Heart left ventricle (tissue), 16 donors: ENCODE results near the gene PIK3CA. TPM values are rescaled to one million over a fixed set of nuclear protein-coding genes. Genes with fewer than 3 reads are reported as not detected.
"Not testable (repeated sequence)": the region's sequence is repeated elsewhere in the genome, so short reads cannot be mapped to it uniquely, and the experiment has no call there.

ENCODE experiments used
- ATAC-seq, 4 donors: fragments of 200-7000 bp; cut with Tn5 transposase; one replicate each; pipeline ENCODE4 v1.9.1; 2020 to 2022; ENCODE audit warnings: moderate library complexity in 4 of 4, mild to moderate bottlenecking in 3 of 4, moderate number of reproducible peaks in 1 of 4
- DNase-seq, 5 donors: peaks; one replicate each; pipeline ENCODE4 v3.0.0-alpha.2; 2020
- H3K27ac ChIP-seq, 12 donors: fragments of 200-600 bp; sonication (generic) in 4 of 12; one replicate each; pipeline versions ENCODE4 v1.5.0 to v1.8.0; 2016 to 2022; ENCODE audit warnings: mild to moderate bottlenecking in 2 of 12
- H3K27me3 ChIP-seq, 9 donors: fragments of 200-600 bp; sonication (generic) in 2 of 9; one replicate each; pipeline versions ENCODE4 v1.5.1 to v1.8.0; 2016 to 2022; ENCODE audit warnings: mild to moderate bottlenecking in 3 of 9
- H3K36me3 ChIP-seq, 9 donors: fragments of 200-600 bp; sonication (generic) in 2 of 9; one replicate each; pipeline versions ENCODE4 v1.5.0 to v1.8.0; 2018 to 2022; ENCODE audit warnings: mild to moderate bottlenecking in 2 of 9
- H3K4me1 ChIP-seq, 12 donors: fragments of 200-600 bp; sonication (generic) in 4 of 12; one replicate each; pipeline versions ENCODE4 v1.5.0 to v1.8.0; 2016 to 2022; ENCODE audit warnings: mild to moderate bottlenecking in 3 of 12
- H3K4me3 ChIP-seq, 12 donors: fragments of 200-600 bp; sonication (generic) in 4 of 12; one replicate each; pipeline versions ENCODE4 v1.5.0 to v1.8.0; 2017 to 2022; ENCODE audit warnings: mild to moderate bottlenecking in 9 of 12, moderate library complexity in 4 of 12
- H3K9me3 ChIP-seq, 12 donors: fragments of 200-600 bp; sonication (generic) in 4 of 12; one replicate each; pipeline versions ENCODE4 v1.5.0 to v1.8.0; 2016 to 2022; ENCODE audit warnings: mild to moderate bottlenecking in 1 of 12
- POLR2A ChIP-seq, 2 donors: fragments of 450-650 bp; IDR thresholded peaks; one replicate each; pipeline ENCODE4 v1.6.1; 2017; ENCODE audit warnings: antibody characterized with exemption in 2 of 2, mild to moderate bottlenecking in 2 of 2, moderate library complexity in 2 of 2
- WGBS, 4 donors: extraction: QIAGEN DNeasy Blood & Tissue Kit in 2 of 4; methylation state at CpG; one replicate each; pipeline versions ENCODE4 v1.1.5 to v1.1.7; 2013 to 2018; 5-methylcytosine and 5-hydroxymethylcytosine counted together
- intact Hi-C, 10 donors: fragments of 100-400 bp; cut with DNase I; formaldehyde crosslinking; loops; one replicate each; pipeline versions ENCODE4 v1.11.1 to v1.14.2; 2022
- polyA plus RNA-seq, 2 donors: library from polyadenylated mRNA; stranded (reverse); fragments of 200-250 nt; gene quantifications; one replicate each; pipeline ENCODE4 v1.2.3, GENCODE V29; 2013
- total RNA-seq, 9 donors: library from RNA; depleted of rRNA in 2 of 9; stranded (reverse); fragments of >200 nt in 2 of 9; fragmentation: NEBNext Ultra II Directional in 3 of 9; extraction: Animal tissue kit (Norgen Biotek cat#: 25700) in 3 of 9; gene quantifications; one replicate each; pipeline versions ENCODE4 v1.1.0 to v1.2.4, GENCODE V29; 2016 to 2023
- TF ChIP-seq, protein P1 (sequence below), 12 donors: fragments of 200-600 bp; sonication (generic) in 4 of 12; IDR thresholded peaks; one replicate each; pipeline versions ENCODE4 v1.5.0 to v1.8.0; 2018 to 2022; ENCODE audit warnings: antibody characterized with exemption in 12 of 12, mild to moderate bottlenecking in 5 of 12
- donor health status: ischemic (EF 13 %, LVEDD 7.1; RV severe dilation, severe dysfunction).
- donor health status: healthy with polysubstance abuse.
- donor health status: DM: no; HTN: yes; CAD: no.
- donor health status: DM: no; HTN: no; CAD: no.
- donor health status: ischemic (EF 25% LVEDD 6.9; RV normal size, moderate dysfunction).
- donor health status: ischemic (EF 25% LVEDD 5.7; RV mildly dilated, moderate dysfunction).
- donor health status: healthy.
- donor health status: DM: yes; HTN: yes; CAD: no.
- donor health status: ischemic (EF 35%, LVEDD 5.7; RV mildly dilated, moderate dysfunction).
- donor health status: nonischemic (EF 11% LVEDD 7.7; RV severe dilation, severe dysfunction).
- donor health status: DM: yes; HTN: yes; CAD: no.
- donor health status: PGD.
- donor health status: ischemic (EF 29% LVEDD 5.4; RV normal size, mild dysfunction).
- donor health status: nonischemic (EF 23%, LVEDD 6.1; RV moderate dilation, normal function).

PIK3CA gene
- total and polyA plus RNA-seq, 11 donors: 3.1 to 28.0 (median 18.7) TPM

- DNase-seq (no peak), ATAC-seq (no peak)
- TF ChIP-seq, protein P1, sequence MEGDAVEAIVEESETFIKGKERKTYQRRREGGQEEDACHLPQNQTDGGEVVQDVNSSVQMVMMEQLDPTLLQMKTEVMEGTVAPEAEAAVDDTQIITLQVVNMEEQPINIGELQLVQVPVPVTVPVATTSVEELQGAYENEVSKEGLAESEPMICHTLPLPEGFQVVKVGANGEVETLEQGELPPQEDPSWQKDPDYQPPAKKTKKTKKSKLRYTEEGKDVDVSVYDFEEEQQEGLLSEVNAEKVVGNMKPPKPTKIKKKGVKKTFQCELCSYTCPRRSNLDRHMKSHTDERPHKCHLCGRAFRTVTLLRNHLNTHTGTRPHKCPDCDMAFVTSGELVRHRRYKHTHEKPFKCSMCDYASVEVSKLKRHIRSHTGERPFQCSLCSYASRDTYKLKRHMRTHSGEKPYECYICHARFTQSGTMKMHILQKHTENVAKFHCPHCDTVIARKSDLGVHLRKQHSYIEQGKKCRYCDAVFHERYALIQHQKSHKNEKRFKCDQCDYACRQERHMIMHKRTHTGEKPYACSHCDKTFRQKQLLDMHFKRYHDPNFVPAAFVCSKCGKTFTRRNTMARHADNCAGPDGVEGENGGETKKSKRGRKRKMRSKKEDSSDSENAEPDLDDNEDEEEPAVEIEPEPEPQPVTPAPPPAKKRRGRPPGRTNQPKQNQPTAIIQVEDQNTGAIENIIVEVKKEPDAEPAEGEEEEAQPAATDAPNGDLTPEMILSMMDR (IDR thresholded peaks at IDR 0.05): no peak
- TF ChIP-seq POLR2A (IDR thresholded peaks at IDR 0.05): no peak
- no peaks in the 10 kb centered on the region for H3K27me3 ChIP-seq
- H3K4me1 ChIP-seq: no peaks in the 10 kb centered on the region
- no peaks in the 10 kb centered on the region for H3K9me3 ChIP-seq
- H3K27ac ChIP-seq: no peak overlapping the region
- H3K36me3 ChIP-seq: peaks cover 0 to 43% (median 4%) of the 10 kb centered on the region in 9 donors
- WGBS, 4 donors: 95 to 98% (median 97%) methylated on average over 3 of the region's 3 CpGs
- H3K4me3 ChIP-seq: no peak overlapping the region
- intact Hi-C loops: no loop called here
These were observed 99.3 kb downstream of the PIK3CA start for GRCh38 chr3:179247289-179248015.

- no peak for DNase-seq
- Histone ChIP-seq H3K36me3 (peaks cover 0 to 35% (median 4%) of the 10 kb centered on the region in 9 donors), H3K4me1 (no peaks in the 10 kb centered on the region), H3K27ac (no peak within 1 kb of the TSS), H3K27me3 (no peaks in the 10 kb centered on the region), H3K9me3 (no peaks in the 10 kb centered on the region), H3K4me3 (no peak within 1 kb of the TSS)
- no peak for TF ChIP-seq POLR2A (IDR thresholded peaks at IDR 0.05)
- TF ChIP-seq, protein P1 (IDR thresholded peaks at IDR 0.05): no peak
- WGBS, 4 donors: 95 to 97% (median 96%) methylated on average over 6 of the region's 6 CpGs
- intact Hi-C loops: no loop called here
- no peak for ATAC-seq
These were observed 102.8 kb downstream of the PIK3CA start, which contains the start of gene KCNMB3 for GRCh38 chr3:179250803-179251476. TSS of gene KCNMB3 (minus strand) at chr3:179251114. CDS start at chr3:179250990, 124 bp downstream.

GRCh38 chr3:179256813-179257212 is 108.7 kb downstream of the PIK3CA start:
- Histone ChIP-seq H3K27me3 (no peaks in the 10 kb centered on the region), H3K9me3 (peaks cover 0 to 33% (median 2%) of the 10 kb centered on the region in 12 donors), H3K36me3 (no peaks in the 10 kb centered on the region), H3K4me1 (peaks cover 0 to 5% (median 0%) of the 10 kb centered on the region in 12 donors), H3K27ac (no peak overlapping the region), H3K4me3 (no peak overlapping the region)
- DNase-seq (no peak), ATAC-seq (no peak)
- 83 to 94% (median 89%) methylated on average over 2 of the region's 2 CpGs for WGBS, 4 donors
- TF ChIP-seq, protein P1 (IDR thresholded peaks at IDR 0.05): no peak
- TF ChIP-seq POLR2A (IDR thresholded peaks at IDR 0.05): no peak
- intact Hi-C loops: no loop called here

DNA sequence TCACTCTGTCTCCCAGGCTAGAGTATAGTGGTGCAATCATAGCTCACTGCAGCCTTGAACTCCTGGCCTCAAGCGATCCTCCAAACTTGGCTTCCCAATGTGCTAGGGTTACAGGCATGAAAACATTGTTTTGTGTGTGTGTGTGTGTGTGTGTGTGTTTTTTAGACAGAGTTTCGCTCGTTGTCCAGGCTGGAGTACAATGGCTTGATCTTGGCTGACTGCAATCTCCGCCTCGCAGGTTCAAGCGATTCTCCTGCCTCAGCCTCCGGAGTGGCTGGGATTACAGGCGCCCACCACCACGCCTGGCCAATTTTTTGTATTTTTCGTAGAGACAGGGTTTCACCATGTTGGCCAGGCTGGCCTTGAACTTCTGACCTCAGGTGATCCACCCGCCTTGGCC is 109.6 kb downstream of the PIK3CA start:
- H3K27me3 ChIP-seq, H3K4me3 ChIP-seq, H3K4me1 ChIP-seq, H3K27ac ChIP-seq, ATAC-seq, DNase-seq, intact Hi-C loops, H3K36me3 ChIP-seq: not testable (repeated sequence)
- WGBS, 4 donors: 94 to 97% (median 95%) methylated on average over 11 of the region's 11 CpGs
- H3K9me3 ChIP-seq: peaks cover 0 to 33% (median 2%) of the 10 kb centered on the region in 12 donors
